ENCODE measurements around the gene ERBB2. TPM values are rescaled to one million over a fixed set of nuclear protein-coding genes. Genes with fewer than 3 reads are reported as not detected.
"Not testable (repeated sequence)": the region's sequence is repeated elsewhere in the genome, so short reads cannot be mapped to it uniquely, and the experiment has no call there.

Gene ERBB2
- total RNA-seq, 1 donor from 2014 or later: 75.8 TPM

DNA sequence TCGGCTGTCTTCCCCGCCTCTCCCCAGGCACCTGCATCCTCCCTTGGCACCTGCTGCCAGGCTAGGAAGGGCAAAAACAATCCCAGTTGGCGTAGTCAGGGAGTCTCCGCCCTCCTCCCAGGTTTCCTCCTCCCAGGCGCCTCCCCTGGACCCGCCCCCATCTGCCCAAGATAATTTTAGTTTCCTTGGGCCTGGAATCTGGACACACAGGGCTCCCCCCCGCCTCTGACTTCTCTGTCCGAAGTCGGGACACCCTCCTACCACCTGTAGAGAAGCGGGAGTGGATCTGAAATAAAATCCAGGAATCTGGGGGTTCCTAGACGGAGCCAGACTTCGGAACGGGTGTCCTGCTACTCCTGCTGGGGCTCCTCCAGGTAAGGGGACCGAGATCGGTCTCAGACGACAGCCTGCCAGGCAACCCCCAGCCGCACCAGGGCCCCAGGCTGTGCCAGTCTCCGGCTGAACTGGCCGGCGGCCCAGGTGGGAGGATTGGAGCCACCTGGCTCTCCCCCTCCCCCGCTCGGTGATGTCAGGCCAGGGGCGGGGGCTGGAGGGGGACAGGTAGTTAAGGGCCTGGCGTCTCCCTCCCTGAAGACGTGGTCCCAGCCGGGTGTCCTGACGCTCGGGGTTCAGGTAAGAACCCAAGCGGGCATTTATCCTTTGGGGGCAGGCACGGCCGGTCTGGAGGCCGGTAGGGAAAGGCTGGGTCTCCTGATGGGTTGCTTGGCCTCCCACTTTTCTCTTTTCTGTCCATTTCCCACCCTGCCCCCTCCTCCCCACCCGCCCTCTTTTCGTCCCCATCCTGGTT lies 38.1 kb downstream of the ERBB2 start, which contains the start of gene GRB7:
GRB7 (plus strand) TSS at position 179 of the 808 bp plus-strand sequence. CDS start 4,364 bp downstream, outside the sequence.
- intact Hi-C loops (cut with micrococcal nuclease): no loop called here
- DNase-seq (peak; percentile 64), ATAC-seq (peak; percentile 65)

DNA sequence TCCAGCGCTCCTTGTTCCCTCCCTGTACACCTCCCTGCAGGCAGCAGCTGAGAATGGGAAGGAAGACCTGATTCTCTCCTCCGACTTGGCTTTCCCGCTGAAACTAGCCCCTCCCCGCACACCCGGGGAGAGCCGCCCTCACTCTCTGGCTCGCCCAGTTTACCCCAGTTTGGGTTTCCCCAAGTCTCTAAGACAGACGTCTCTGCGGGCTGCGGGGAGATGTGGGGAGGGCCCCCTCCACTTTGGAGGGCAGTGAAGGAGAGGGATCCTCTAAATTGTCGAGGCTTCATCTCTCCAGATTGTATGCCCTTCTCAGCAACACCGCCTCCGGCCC lies 38.7 kb downstream of the ERBB2 start:
- ATAC-seq: peak; percentile 7
- intact Hi-C loops (cut with micrococcal nuclease): no loop called here
- DNase-seq: peak; percentile 24

DNA sequence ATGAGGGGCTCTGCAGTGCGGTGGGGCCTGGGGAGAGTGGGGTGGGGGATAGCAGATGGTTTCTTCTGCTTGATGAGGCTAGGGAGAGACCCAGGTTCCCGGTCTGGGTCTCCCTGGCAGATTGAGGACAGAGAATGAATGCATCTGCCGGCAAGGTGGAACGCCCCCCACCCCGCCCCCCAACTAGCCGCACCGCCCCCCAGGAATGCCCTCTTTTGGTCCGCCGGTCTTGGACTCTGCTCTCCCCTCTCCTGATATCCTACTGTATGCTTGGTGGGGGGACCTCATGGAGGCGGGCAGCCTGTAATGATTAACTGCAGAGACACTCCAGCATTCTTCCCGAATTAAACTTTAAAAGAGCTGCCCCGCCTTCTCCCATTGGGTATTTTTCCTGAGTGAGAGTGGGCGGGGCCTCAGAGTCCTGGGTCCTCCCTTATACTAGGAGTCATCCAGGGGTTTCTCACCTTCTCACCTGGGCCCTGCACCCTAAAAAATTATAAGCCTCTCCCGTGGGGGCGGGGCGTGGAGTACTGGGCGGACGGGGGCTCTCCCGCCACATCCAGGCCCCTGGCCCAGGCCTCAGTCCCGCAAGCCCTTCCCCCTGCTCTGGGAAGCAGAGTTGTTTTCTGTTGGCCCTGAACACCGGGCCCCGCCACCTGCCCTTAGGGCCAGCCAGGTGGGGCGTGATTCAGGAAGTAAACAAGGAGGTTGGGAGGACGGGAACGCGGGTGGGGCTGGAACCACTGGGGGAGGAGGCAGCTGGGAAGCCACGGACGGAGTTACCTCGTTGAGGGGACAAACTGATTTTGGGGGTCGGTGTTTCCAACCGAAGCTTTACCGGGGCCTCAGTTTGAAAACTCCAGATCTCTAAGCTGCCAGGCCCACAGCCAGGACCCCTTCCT lies 39.4 kb downstream of the ERBB2 start:
- ATAC-seq (no peak), DNase-seq (peak; percentile 30)
- intact Hi-C loops (cut with micrococcal nuclease): no loop called here

DNA sequence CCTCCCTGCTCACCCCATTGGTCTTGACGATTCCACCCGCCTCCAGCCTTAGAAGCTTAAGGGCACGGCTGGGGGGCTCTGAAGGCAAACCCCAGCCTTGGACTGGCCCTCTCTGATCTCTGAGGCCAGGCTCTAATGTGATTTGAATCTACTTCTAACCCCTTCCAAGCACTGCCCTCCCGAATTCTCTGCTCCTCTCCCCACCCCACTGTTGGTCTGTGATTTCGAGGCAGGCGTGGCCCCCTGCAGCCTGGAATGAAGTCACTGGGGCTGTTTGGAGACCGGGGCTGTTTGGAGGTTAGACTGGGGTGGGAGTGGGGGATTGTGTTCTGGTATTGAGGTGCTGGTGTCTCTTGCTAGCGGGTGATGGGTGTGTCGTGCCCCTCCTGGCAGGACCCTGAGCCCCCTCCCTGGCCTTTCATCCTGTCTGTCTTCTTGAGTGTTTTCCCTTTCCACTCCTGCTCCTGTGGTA lies 40.1 kb downstream of the ERBB2 start:
- peak; percentile 15 for DNase-seq
- intact Hi-C loops (cut with micrococcal nuclease): no loop called here

DNA sequence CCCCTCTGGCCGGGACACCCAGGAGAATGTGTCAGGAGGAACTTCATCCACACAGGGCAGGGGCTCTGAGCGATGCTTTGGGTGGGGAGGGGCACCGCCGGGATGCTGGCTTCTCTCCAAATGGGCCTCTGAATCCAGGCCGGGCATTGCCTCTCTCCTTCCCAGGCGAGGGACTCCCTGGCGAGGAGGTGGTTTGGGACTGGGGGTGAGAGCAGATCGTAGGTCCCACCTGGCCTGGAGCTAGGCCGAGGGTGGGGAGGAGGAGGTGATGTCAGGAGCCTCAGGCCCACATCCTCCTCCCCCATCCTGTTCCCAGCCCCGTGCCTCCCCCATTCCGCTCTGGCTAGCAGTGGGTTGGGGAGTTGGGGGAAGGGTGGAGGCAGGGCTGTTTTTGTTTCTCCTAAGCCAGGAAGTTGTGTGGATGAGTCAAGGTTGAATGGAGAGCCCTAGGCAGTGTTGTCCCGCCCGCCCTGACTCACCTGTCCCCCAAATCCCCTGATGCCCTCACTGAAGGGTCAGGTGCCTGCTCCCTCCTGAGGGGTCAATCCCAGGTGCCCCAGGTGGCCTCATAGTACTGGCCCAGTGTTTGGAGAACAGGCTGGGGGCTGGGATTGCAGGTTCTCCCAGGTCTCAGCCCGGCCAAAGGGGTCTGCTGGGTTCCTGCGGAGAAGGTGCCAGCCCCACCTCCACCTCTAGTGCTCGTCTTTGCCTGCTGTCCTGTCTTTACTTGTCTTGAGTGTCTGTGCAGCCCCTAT lies 40.7 kb downstream of the ERBB2 start:
- ATAC-seq: no peak

More for the DNA sequence above, 40.1 kb downstream of the ERBB2 start:
- no peak for ATAC-seq

DNA sequence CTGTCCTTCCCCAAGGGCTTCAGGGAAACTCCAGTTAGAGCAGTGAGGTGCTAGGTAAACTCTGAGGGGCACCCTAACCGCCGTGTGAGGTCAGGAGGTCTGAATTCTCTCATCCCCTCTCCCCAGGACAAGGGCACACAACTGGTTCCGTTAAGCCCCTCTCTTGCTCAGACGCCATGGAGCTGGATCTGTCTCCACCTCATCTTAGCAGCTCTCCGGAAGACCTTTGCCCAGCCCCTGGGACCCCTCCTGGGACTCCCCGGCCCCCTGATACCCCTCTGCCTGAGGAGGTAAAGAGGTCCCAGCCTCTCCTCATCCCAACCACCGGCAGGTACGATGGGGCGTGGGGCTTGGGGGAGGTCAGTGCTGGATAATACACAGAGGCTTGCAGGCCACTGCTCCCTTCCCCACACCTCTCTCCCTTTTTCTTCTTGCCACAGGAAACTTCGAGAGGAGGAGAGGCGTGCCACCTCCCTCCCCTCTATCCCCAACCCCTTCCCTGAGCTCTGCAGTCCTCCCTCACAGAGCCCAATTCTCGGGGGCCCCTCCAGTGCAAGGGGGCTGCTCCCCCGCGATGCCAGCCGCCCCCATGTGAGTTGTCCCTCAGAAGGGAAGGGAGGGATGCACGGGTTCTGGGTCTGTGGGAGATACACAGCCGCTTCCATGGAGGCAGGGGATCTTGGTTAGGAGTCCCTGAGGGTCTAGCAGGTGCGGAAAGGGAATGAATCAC lies 42.4 kb downstream of the ERBB2 start:
- DNase-seq (peak; percentile 15), ATAC-seq (no peak)
- intact Hi-C loops (cut with micrococcal nuclease): no loop called here

More for the DNA sequence above, 40.7 kb downstream of the ERBB2 start:
- intact Hi-C loops (cut with micrococcal nuclease): no loop called here
- peak; percentile 18 for DNase-seq

DNA sequence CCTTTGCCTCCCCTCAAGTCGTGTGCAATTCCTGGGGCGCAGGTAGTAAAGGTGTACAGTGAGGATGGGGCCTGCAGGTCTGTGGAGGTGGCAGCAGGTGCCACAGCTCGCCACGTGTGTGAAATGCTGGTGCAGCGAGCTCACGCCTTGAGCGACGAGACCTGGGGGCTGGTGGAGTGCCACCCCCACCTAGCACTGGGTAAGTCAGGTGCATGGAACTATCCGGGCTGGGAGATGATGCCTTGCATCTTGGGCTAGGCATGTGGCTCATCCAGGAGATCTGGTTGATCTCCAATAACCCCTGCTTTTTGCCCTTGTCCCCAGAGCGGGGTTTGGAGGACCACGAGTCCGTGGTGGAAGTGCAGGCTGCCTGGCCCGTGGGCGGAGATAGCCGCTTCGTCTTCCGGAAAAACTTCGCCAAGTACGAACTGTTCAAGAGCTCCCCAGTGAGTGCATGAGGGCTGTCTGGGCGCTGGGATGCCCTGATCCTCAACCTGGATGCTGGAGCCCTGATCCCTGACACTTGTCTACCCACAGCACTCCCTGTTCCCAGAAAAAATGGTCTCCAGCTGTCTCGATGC lies 43.1 kb downstream of the ERBB2 start:
- intact Hi-C loops (cut with micrococcal nuclease): no loop called here
- DNase-seq (peak; percentile 20), ATAC-seq (no peak)

DNA sequence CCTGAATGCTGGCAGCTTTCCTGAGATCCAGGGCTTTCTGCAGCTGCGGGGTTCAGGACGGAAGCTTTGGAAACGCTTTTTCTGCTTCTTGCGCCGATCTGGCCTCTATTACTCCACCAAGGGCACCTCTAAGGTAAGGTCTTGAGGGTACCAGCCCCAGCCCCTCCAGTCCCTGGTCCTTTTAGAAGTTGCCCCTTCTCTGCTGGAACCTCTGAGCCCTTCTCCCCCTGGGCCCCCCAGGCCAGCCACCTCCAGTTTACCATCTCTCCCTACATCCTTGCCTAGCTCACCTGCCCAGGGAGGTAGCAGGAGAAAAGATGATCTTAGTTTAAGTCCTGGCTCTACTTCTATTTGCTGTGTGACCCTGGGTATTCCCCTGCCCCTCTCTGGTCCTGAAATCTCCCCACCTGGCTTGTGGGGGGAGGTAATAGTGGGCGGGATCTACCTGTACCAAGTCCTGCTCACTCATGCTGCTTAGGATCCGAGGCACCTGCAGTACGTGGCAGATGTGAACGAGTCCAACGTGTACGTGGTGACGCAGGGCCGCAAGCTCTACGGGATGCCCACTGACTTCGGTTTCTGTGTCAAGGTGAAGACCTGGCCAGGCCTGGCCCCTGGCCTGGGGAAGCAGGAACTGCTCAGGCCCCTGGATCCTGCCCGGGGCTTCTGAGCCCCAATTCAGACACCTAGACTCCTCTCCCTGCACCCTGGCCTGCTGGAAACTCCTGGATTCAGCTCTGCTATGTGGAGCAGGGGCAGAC lies 44.4 kb downstream of the ERBB2 start:
- peak; percentile 13 for DNase-seq
- intact Hi-C loops (cut with micrococcal nuclease): no loop called here

DNA sequence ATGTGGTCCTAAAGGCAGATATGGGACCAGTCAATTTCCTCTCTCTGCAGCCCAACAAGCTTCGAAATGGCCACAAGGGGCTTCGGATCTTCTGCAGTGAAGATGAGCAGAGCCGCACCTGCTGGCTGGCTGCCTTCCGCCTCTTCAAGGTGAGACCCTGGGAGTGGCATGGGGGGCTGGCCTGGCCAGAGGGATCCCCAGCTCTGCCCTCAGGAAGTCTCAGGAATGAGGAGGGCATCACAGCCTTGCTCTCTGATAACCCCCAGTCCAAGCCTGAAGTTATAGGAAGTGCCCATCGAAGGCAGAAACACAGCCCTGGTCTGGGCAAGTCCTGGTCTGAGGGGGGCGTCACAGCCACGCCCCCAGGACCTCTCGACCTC lies 45.0 kb downstream of the ERBB2 start:
- intact Hi-C loops (cut with micrococcal nuclease): no loop called here
- DNase-seq (peak; percentile 25), ATAC-seq (no peak)

More for the DNA sequence above, 44.4 kb downstream of the ERBB2 start:
- no peak for ATAC-seq

DNA sequence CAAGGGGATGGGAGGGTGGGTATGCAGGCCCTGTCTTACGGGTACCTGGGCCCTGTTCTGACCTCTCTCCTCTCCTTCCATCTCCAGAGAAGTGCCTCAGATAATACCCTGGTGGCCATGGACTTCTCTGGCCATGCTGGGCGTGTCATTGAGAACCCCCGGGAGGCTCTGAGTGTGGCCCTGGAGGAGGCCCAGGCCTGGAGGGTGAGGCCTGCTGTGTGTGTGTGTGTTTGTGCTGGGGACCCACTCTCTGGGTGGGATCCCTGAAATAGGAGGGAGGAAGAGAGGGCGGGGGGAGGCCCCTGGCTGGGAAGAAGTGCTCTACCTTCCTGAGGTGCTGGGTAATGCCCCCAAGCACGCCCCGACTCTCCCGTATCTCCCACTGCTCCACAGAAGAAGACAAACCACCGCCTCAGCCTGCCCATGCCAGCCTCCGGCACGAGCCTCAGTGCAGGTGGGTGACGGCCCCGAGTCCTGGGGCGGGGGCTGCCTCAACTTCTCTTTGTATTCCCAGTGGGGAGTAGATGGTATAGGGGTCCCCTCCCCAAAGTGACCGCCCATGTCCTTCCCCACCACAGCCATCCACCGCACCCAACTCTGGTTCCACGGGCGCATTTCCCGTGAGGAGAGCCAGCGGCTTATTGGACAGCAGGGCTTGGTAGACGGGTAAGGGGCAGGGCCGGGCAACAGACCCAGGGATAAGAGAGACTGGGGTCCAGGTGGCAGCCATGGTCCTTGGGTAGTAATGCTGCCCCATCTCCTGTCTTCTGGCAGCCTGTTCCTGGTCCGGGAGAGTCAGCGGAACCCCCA lies 45.7 kb downstream of the ERBB2 start:
- ATAC-seq: no peak
- intact Hi-C loops (cut with micrococcal nuclease): no loop called here
- DNase-seq: peak; percentile 18

DNA sequence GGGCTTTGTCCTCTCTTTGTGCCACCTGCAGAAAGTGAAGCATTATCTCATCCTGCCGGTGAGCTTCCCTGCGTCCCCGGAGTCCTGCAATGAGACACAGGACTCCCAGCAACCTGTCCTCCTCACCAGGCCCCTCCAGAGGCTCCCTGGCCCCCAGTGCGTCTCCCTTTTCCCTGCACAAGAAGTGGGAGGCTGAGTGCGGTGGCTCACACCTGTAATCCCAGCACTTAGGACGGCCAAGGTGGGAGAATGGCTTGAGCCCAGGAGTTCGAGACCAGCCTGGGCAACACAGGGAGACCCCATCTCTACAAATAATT lies 46.2 kb downstream of the ERBB2 start:
- intact Hi-C loops (cut with micrococcal nuclease): no loop called here
- ATAC-seq (no peak), DNase-seq (peak; percentile 11)

DNA sequence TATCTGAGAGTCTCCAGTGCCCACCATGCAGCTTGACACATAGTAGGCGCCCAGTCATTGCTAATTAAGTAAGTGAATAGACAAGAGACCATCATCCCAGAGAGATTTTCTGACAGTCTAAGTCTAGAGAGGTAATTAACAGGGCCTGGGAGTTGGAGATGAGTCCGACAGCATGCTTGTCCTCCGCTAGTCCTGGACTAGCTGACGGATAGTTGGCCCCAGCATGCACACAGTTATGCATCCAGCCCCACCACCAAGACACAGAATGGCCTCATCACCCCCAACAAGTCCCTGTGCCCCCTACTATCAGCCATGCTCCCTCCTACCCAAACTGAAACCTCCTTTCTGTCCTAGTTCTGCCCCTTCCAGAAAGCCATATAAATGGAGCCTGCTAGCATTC lies 47.9 kb downstream of the ERBB2 start:
- ATAC-seq (no peak), DNase-seq (no peak)
- intact Hi-C loops (cut with micrococcal nuclease): no loop called here

DNA sequence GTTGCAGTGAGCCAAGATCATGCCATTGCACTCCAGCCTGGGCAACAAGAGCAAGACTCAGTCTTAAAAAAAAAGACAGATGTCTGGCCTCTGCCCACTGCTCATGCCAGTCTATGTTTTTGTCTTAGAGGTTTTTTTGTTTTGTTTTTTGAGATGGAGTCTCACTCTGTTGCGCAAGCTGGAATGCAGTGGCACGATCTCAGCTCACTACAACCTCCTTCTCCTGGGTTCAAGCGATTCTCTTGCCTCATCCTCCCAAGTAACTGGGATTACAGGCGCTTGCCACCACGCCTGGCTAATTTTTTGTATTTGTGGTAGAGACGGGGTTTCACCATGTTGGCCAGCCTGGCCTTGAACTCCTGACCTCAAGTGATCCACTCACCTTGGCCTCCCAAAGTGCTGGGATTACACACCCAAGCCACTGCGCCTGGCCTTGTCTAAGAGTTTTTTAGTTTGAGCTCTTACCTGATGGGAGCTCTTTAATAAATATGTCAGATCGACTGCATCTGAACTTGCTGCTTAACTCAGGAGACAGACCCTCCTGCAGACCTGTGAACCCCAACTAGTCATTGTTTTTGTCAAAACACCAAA lies 48.7 kb downstream of the ERBB2 start:
- intact Hi-C loops (cut with micrococcal nuclease); DNase-seq; ATAC-seq: not testable (repeated sequence)

DNA sequence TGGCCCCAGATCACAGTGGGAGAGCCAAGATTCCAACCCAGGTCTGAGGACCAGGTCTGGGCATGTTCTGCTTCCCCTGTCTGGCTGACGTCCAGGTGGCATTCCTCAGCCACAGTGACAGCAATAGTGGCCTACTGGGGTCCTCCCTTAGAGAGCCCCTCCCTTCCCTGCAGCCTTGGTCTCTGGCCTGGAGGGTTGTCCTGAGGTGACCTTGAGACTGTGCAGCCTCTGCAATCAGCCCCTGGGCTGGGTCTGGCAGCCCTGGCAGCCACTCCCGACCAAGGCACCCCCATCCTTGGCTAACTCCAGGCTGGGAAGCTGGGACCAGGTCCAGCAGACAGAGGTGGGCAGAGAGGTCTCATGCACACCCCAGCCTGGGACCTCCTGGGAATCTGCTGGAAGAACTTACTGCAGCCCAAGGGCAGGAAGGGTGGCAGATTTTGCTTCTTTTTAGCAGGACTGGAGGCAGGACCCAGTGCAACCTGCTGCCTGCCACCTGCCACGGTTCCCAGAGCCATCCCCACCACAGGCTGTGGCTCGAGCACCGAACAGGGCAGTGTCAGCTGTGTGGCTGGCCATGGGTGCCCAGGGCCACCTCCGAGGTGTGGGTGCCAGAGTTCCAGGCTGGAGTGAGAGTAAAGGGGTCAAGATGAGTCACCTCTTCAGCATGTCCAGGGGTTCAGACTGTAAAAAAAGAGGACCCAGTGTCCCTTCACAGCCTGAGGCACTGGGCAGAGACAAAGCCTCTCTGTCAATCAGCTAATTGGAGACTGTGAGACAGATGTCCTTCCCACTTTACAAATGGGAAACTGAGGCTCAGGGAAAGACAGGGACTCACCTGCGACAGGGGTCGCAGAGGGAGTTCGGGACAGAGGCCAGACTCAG lies 50.5 kb downstream of the ERBB2 start:
- ATAC-seq (peak; percentile 47), DNase-seq (peak; percentile 69)
- intact Hi-C loops (cut with micrococcal nuclease): loop anchor here (5.0 kb wide), 1 partner anchor 128 kb away; no protein-coding TSS in a partner anchor

DNA sequence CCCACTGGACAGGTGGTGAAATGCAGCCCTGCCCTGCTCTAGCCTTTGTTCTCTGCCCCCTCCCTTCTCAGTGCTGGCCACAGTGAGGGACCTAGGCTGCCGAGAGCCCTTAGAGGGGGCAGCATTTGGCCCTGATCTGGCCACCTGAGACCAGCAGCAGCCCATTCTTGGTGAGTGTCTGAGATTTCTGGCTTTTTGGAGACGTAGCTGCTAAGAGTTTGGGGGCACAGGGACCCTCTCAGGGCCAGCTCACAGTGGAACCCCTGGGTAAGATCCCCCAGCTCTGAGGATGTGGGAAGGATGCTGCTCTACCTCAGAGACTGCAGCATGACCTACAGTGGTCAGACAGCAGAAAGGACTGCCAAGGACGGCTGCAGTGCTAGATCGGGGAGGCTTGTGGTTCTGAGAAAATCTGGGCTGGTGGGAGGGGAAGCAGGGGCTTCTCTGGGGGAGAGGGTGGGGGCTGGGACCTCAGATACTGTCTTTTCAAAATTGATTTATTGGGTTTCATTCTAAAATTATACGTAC lies 51.2 kb downstream of the ERBB2 start:
- intact Hi-C loops (cut with micrococcal nuclease): loop anchor here (5.0 kb wide), 1 partner anchor 129 kb away; no protein-coding TSS in a partner anchor
- no peak for DNase-seq
- ATAC-seq: no peak

Data from left ventricle myocardium superior (tissue), 1 donor.